ENCODE data around the gene FKBP15. TPM values are rescaled to one million over a fixed set of nuclear protein-coding genes. Genes with fewer than 3 reads are reported as not detected.

FKBP15 gene
- total and polyA plus RNA-seq, 2 of the 4 experiments (the other 2 are of a cell fraction) = 20.4 to 25.5 TPM

DNA sequence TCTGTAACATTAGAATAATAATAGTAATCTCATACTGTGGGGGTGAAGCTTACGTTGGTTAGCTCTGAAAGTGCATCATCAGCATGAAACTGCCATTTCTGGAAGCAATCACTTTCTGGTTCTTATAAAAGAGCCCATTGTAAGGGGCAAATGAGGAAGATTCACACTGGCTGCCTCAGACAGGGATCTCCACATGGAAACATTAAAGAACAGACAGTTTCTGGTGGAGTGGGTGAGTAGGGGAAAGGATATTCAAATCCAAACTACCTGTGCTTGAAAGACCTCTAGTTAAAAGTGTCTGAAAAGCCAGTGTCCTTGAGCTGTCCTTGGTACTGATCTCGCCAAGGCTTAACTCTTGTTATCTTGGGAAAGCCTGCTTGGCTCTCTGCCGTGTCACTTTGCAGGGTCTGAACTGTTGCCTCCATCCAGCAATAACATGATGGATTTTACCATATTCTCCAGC lies 89.4 kb downstream of the FKBP15 start:
- POLR2A ChIA-PET (ENCODE audit: unreplicated experiment) = no interaction called here
- 0% methylated on average over 2 of the region's 3 CpGs; no CpG with 5 or more reads in 1 of the 2 experiments for WGBS, 2 experiments (ENCODE audit: extremely low coverage in 2 of 2, insufficient read length in 1 of 2)

More for the DNA sequence above, 89.4 kb downstream of the FKBP15 start:
- no peak overlapping the region for H2BK120ac ChIP-seq (ENCODE audit: low read depth, low read length)
- H3K56ac ChIP-seq (ENCODE audit: extremely low read depth, insufficient read depth, low read length) = no peak overlapping the region
- no peak overlapping the region for H4K8ac ChIP-seq (ENCODE audit: low read depth in 2 of 2, low read length in 2 of 2)
- H2BK15ac ChIP-seq (ENCODE audit: low read depth, low read length) = no peak overlapping the region
- H3K14ac ChIP-seq (replicated peaks; ENCODE audit: low read depth, low read length) = no peak overlapping the region
- H3K4me1 ChIP-seq (ENCODE audit: control insufficient read depth, insufficient read depth, low read length) = no peaks in the 10 kb centered on the region
- H3K4me3 ChIP-seq (ENCODE audit: insufficient read depth, low read depth, low read length) = no peak overlapping the region
- ATAC-seq (ENCODE audit: low read depth) (no peak), DNase-seq (peak; percentile 37)
- no peak overlapping the region for H3K9ac ChIP-seq (ENCODE audit: low read depth, low read length)
- CTCF ChIA-PET = interaction anchor here (0.8 kb wide), 1 partner anchor 20 kb away, joined by 3 read pairs; no protein-coding TSS in a partner anchor
- H3K27me3 ChIP-seq (ENCODE audit: control insufficient read depth, insufficient read depth, low read length) = peaks cover 6% of the 10 kb centered on the region; the same call in 1 of the 2 replicates
- in situ Hi-C loops (cut with MboI; ENCODE audit: low sequenced_read_pairs) (no loop called here), intact Hi-C loops (cut with micrococcal nuclease) (no loop called here), dilution Hi-C loops (cut with HindIII; ENCODE audit: low sequenced_read_pairs, unreplicated experiment) (no loop called here)
- H3K27ac ChIP-seq (ENCODE audit: insufficient read depth, low read length) = no peak overlapping the region
- no peak overlapping the region for H3K23ac ChIP-seq (ENCODE audit: low read depth, low read length)
- H3K9me1 ChIP-seq (ENCODE audit: insufficient read depth, low read length) = no peaks in the 10 kb centered on the region
- H2AK9ac ChIP-seq (replicated peaks; ENCODE audit: low read depth, low read length, poor library complexity) = no peak overlapping the region
- H4K91ac ChIP-seq (ENCODE audit: insufficient read depth, low read depth, low read length) = no peak overlapping the region
- H3K79me1 ChIP-seq (ENCODE audit: low read depth in 1 of 2, low read length in 2 of 2) = no peaks in the 10 kb centered on the region
- H2AK5ac ChIP-seq (ENCODE audit: low read depth, low read length) = no peak overlapping the region
- H2BK20ac ChIP-seq (ENCODE audit: low read depth, low read length) = no peak overlapping the region
- no peaks in the 10 kb centered on the region for H3K9me3 ChIP-seq (ENCODE audit: control insufficient read depth, insufficient read depth, low read length)
- no peak overlapping the region for H3K18ac ChIP-seq (ENCODE audit: low read depth, low read length)
- H3K4me2 ChIP-seq (ENCODE audit: low read depth, low read length) = no peak overlapping the region
- no peaks in the 10 kb centered on the region for H4K20me1 ChIP-seq (ENCODE audit: insufficient read depth, low read length)
- no peaks in the 10 kb centered on the region for H3K36me3 ChIP-seq (ENCODE audit: control insufficient read depth, insufficient read depth, low read length)
- H3K4ac ChIP-seq (ENCODE audit: low read depth, low read length) = no peak overlapping the region
- no TSS peak for BruUV-seq (replicated peaks)
- no peak overlapping the region for H2AFZ ChIP-seq (replicated peaks; ENCODE audit: low read length, poor library complexity)
- TF ChIP-seq, protein P1, sequence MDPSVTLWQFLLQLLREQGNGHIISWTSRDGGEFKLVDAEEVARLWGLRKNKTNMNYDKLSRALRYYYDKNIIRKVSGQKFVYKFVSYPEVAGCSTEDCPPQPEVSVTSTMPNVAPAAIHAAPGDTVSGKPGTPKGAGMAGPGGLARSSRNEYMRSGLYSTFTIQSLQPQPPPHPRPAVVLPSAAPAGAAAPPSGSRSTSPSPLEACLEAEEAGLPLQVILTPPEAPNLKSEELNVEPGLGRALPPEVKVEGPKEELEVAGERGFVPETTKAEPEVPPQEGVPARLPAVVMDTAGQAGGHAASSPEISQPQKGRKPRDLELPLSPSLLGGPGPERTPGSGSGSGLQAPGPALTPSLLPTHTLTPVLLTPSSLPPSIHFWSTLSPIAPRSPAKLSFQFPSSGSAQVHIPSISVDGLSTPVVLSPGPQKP (IDR thresholded peaks at IDR 0.05; ENCODE audit: borderline replicate concordance, low read depth, low read length) = no peak
- TF ChIP-seq RFX5 (IDR thresholded peaks at IDR 0.05; ENCODE audit: low read depth, low read length) (no peak), RAD21 (IDR thresholded peaks at IDR 0.05; ENCODE audit: low read length) (no peak), MAFK (IDR thresholded peaks at IDR 0.05; ENCODE audit: low read depth, low read length) (peak; percentile 32)
- TF ChIP-seq, protein P2, sequence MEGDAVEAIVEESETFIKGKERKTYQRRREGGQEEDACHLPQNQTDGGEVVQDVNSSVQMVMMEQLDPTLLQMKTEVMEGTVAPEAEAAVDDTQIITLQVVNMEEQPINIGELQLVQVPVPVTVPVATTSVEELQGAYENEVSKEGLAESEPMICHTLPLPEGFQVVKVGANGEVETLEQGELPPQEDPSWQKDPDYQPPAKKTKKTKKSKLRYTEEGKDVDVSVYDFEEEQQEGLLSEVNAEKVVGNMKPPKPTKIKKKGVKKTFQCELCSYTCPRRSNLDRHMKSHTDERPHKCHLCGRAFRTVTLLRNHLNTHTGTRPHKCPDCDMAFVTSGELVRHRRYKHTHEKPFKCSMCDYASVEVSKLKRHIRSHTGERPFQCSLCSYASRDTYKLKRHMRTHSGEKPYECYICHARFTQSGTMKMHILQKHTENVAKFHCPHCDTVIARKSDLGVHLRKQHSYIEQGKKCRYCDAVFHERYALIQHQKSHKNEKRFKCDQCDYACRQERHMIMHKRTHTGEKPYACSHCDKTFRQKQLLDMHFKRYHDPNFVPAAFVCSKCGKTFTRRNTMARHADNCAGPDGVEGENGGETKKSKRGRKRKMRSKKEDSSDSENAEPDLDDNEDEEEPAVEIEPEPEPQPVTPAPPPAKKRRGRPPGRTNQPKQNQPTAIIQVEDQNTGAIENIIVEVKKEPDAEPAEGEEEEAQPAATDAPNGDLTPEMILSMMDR (conservative IDR thresholded peaks at IDR 0.05; ENCODE audit: low read depth, low read length) = no peak
- H4K5ac ChIP-seq (ENCODE audit: low read depth, low read length) = no peak overlapping the region
- H2BK5ac ChIP-seq (ENCODE audit: low read depth, low read length, poor library complexity, severe bottlenecking) = no peak overlapping the region

All from IMR-90 (cell line).